M059J (cell line): Measurements from ENCODE around the gene TBRG4. TPM values are rescaled to one million over a fixed set of nuclear protein-coding genes. Genes with fewer than 3 reads are reported as not detected.
A peak's percentile ranks its signal among the peaks of the same experiment; 100 is the strongest.
"Not testable (repeated sequence)": the region's sequence is repeated elsewhere in the genome, so short reads cannot be mapped to it uniquely, and the experiment has no call there.

Experiments
- DNase-seq: peaks from one replicate; pipeline ENCODE4 v3.0.0-alpha.2; 2012; ENCODE audit warnings: low read depth
- total RNA-seq: library from RNA; depleted of rRNA; stranded (reverse); fragments of >200 nt; shearing (Covaris generic); gene quantifications from 2 replicates; pipeline ENCODE4 v1.2.3, GENCODE V29; 2014

Gene TBRG4
- total RNA-seq, 1 experiment from 2014 or later = 66.6 TPM

- no peak for DNase-seq
Measured at GRCh38 chr7:45117582-45117981, 6.1 kb upstream of the TBRG4 start.

- DNase-seq = no peak
Measured at GRCh38 chr7:45116048-45116447, 4.6 kb upstream of the TBRG4 start.

GRCh38 chr7:45114926-45115325 lies 3.4 kb upstream of the TBRG4 start:
- DNase-seq = no peak

GRCh38 chr7:45114257-45114656 lies 2.8 kb upstream of the TBRG4 start:
- DNase-seq = not testable (repeated sequence)

- DNase-seq = peak; percentile 37
Measured at GRCh38 chr7:45112648-45113047, 1.2 kb upstream of the TBRG4 start.

- DNase-seq = no peak
Measured at GRCh38 chr7:45108863-45109262, 2.6 kb downstream of the TBRG4 start.

- no peak for DNase-seq
Measured at GRCh38 chr7:45107356-45107755, 4.1 kb downstream of the TBRG4 start.

- DNase-seq = no peak
Measured at GRCh38 chr7:45106820-45107219, 4.7 kb downstream of the TBRG4 start.

GRCh38 chr7:45105588-45106188 lies 5.8 kb downstream of the TBRG4 start:
- DNase-seq = no peak

- no peak for DNase-seq
Measured at GRCh38 chr7:45104844-45105587, 6.5 kb downstream of the TBRG4 start.

- no peak for DNase-seq
Measured at GRCh38 chr7:45103958-45104843, 7.3 kb downstream of the TBRG4 start.

GRCh38 chr7:45102785-45103712 lies 8.4 kb downstream of the TBRG4 start:
- no peak for DNase-seq

GRCh38 chr7:45101748-45102147 lies 9.7 kb downstream of the TBRG4 start:
- DNase-seq = no peak

- no peak for DNase-seq
Measured at GRCh38 chr7:45100761-45101480, 10.6 kb downstream of the TBRG4 start.

- no peak for DNase-seq
Measured at GRCh38 chr7:45099891-45100760, 11.4 kb downstream of the TBRG4 start.

- peak; percentile 14 for DNase-seq
Measured at GRCh38 chr7:45098983-45099839, 12.3 kb downstream of the TBRG4 start.

GRCh38 chr7:45092931-45093235 lies 18.6 kb downstream of the TBRG4 start:
- no peak for DNase-seq

GRCh38 chr7:45092100-45092930 lies 19.2 kb downstream of the TBRG4 start:
- peak; percentile 90 for DNase-seq
